ENCODE data around the gene CHP2.

Gene CHP2

DNA sequence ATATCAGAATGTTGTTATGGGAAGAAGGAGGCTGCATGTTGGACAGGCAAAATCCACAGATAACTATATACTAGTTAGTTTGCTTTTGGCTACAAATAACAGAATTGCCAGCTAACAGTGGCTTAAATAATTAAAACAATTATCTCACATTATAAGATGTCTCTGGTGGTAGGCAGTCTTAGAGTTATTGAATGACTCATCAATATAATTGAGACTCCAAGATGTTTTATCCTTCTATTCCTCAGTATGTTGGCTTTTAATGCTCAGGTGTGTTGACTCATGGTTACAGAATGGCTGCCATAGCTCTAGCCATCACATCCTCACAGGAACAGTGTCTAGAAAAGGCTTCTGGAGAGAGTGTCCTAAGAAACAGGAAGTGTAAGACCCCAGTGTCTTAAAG is 11.1 kb downstream of the CHP2 start:
- H3K4me1 Mint-ChIP-seq: no peaks in the 10 kb centered on the region
- peaks cover 14% of the 10 kb centered on the region for H3K27me3 Mint-ChIP-seq
- no peak for DNase-seq
- no peak overlapping the region for H3K4me3 Mint-ChIP-seq
- no peaks in the 10 kb centered on the region for H3K36me3 Mint-ChIP-seq
- H3K9me3 Mint-ChIP-seq: no peaks in the 10 kb centered on the region
- no peak overlapping the region for H3K27ac Mint-ChIP-seq
- CTCF ChIA-PET: no interaction called here

DNA sequence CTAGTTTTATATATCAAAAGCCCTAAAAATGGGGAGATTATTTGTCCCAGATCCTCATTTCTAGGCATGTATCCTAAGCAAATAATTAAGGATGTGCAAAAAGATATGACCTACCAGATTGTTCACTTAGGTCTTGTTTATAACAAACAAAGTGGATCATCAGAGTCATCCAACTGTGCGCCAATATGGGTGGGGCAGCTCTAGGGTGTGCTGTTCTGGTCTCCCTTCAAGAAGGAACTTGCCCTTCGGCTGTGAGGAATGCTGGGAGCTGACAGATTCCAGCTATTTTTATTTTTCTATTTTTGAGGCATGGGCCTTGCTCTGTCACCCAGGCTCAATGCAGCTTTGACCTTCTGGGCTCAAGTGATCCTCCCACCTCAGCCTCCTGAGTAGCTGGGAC is 13.8 kb downstream of the CHP2 start:
- Mint-ChIP-seq H3K36me3 (no peaks in the 10 kb centered on the region), H3K27ac (no peak overlapping the region), H3K27me3 (peaks cover 15% of the 10 kb centered on the region), H3K4me3 (no peak overlapping the region), H3K4me1 (no peaks in the 10 kb centered on the region), H3K9me3 (no peaks in the 10 kb centered on the region)
- no peak for DNase-seq
- CTCF ChIA-PET: no interaction called here

DNA sequence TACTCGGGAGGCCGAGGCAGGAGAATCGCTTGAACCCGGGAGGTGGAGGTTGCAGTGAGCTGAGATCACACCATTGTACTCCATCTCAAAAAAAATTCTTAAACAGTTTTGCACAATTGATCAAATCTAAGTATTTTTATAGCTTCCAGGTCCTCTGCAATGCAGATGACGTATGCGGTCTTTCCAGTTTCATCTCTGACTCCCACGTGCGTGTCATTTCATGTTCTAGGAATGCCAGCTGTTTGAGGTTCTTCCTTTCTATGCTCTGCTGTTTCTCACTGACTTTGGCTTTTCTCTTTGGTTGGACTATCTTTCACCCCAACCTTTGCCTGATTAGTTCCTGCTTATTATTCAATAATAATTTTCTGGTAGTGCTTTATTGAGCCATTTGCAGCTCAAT is 16.2 kb downstream of the CHP2 start:
- Mint-ChIP-seq H3K9me3 (no peaks in the 10 kb centered on the region), H3K27me3 (peaks cover 20% of the 10 kb centered on the region), H3K27ac (no peak overlapping the region), H3K4me3 (no peak overlapping the region), H3K4me1 (no peaks in the 10 kb centered on the region), H3K36me3 (no peaks in the 10 kb centered on the region)
- CTCF ChIA-PET: no interaction called here
- no peak for DNase-seq

DNA sequence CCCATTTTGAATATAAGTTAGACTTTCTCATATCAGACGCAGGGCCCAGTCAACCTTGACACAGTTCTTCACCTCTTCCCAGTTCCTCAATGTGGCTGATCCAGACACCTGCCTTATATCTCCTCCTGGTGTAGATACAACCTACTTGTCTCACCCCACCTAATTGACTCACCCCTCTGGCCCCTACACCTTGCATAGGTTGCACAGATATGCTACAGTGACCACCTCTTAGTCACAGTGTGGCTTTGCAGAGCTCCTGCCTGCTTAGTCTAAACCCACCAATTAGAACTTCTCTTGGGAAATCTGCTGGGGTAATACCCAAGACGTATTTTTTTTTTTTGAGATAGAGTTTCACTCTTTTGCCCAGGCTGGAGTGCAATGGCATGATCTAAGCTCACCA is 16.8 kb downstream of the CHP2 start:
- H3K4me3 Mint-ChIP-seq: no peak overlapping the region

DNA sequence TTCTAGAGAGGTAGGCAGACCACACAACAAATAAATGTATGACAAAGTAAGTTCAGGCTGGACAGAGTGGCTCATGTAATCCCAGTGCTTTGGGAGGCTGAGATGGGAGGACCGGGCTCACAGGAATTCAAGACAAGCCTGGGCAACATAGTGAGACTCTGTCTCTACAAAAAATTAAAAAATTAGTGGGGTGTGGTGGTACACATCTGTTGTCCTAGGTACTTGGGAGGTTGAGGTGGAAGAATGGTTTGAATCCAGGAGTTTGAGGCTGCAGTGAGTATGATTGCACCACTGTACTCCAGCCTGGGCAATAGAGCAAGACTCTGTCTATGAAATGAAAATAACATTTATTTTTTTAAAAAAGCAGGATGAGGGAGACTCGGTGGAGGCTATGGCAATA is 18.5 kb downstream of the CHP2 start:
- H3K27me3 Mint-ChIP-seq: peaks cover 24% of the 10 kb centered on the region
- no peaks in the 10 kb centered on the region for H3K4me1 Mint-ChIP-seq
- no peaks in the 10 kb centered on the region for H3K9me3 Mint-ChIP-seq
- CTCF ChIA-PET: interaction anchor here (1.1 kb wide), 1 partner anchor 30 kb away, joined by 3 read pairs; no protein-coding TSS in a partner anchor
- no peak overlapping the region for H3K27ac Mint-ChIP-seq
- H3K4me3 Mint-ChIP-seq: no peak overlapping the region
- no peak for DNase-seq
- no peaks in the 10 kb centered on the region for H3K36me3 Mint-ChIP-seq

More for the DNA sequence above, 16.8 kb downstream of the CHP2 start:
- no peak for DNase-seq
- CTCF ChIA-PET: no interaction called here
- Mint-ChIP-seq H3K27ac (no peak overlapping the region), H3K9me3 (no peaks in the 10 kb centered on the region), H3K4me1 (no peaks in the 10 kb centered on the region), H3K36me3 (no peaks in the 10 kb centered on the region), H3K27me3 (peaks cover 20% of the 10 kb centered on the region)

DNA sequence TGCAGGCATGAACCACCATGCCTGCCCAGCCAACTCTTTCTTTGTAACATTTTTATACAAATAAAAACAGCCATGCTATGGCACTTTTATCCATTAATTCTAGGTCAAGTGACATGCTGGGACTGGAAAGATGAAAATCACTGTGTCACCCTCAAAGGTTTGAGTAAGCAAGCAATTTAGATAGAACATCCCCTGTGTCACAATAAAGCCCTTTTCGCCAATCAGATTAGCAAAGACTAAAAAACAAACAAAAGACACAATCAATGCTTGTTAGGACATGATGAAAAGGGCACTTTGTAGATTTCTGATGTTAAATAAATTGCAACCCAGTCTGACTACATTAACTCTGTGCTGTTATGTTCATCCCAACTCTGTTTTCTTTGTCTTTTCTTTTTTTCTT is 26.4 kb downstream of the CHP2 start:
- DNase-seq: no peak
- H3K36me3 Mint-ChIP-seq: no peaks in the 10 kb centered on the region
- no peaks in the 10 kb centered on the region for H3K4me1 Mint-ChIP-seq
- no peak overlapping the region for H3K27ac Mint-ChIP-seq
- CTCF ChIA-PET: no interaction called here
- H3K4me3 Mint-ChIP-seq: no peak overlapping the region
- no peaks in the 10 kb centered on the region for H3K9me3 Mint-ChIP-seq
- H3K27me3 Mint-ChIP-seq: peaks cover 58% of the 10 kb centered on the region

DNA sequence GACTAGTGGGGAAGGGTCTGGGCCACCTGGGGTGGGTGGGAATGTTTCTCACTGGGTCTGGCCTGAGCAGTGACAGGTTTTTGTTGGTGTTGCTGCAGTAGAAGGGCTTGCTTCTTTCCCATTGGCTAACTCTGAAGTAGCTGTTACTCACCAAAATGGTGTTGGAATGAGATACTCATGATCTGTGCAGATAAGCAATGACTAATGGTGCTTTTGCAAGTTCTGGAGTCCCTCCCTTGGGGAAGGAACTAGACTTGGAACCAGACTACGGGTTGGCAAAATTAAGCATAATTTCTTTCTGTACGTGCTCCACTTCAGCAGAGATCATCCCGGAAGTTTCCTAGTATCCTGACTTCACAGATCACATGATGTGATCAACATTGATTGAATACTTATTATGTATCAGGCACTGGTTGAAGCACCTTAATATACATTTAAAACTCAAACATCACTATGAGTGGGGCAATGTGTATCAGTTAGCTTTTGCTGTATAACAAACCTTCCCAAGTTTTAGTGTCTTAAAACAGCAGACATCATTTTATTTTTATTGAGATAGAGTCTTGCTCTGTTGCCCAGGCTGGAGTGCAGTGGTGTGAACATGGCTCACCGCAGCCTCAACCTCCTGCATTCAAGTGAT is 30.1 kb downstream of the CHP2 start:
- H3K27ac Mint-ChIP-seq: no peak overlapping the region
- CTCF ChIA-PET: no interaction called here
- no peak overlapping the region for H3K4me3 Mint-ChIP-seq
- DNase-seq: no peak
- H3K4me1 Mint-ChIP-seq: no peaks in the 10 kb centered on the region
- peaks cover 52% of the 10 kb centered on the region for H3K27me3 Mint-ChIP-seq
- H3K36me3 Mint-ChIP-seq: no peaks in the 10 kb centered on the region
- H3K9me3 Mint-ChIP-seq: no peaks in the 10 kb centered on the region

DNA sequence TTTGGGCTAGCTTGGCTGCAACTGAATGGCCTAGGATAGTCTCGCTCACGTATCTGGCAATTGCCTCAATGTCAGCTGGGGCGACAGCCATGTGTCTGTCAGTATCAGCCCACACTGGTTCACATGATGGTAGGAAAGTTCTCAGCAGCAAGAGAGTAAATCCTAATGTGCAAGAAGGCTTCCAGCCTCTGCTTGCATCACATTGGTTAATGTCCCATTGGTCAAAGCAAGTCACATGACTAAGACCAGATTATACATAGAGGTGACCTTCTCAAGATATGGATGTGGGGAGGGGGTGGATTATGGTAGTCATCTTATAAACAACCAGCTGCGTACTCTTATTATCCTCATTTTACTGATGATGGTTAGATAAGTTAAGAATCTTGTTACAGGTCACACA is 31.0 kb downstream of the CHP2 start:
- CTCF ChIA-PET: no interaction called here

DNA sequence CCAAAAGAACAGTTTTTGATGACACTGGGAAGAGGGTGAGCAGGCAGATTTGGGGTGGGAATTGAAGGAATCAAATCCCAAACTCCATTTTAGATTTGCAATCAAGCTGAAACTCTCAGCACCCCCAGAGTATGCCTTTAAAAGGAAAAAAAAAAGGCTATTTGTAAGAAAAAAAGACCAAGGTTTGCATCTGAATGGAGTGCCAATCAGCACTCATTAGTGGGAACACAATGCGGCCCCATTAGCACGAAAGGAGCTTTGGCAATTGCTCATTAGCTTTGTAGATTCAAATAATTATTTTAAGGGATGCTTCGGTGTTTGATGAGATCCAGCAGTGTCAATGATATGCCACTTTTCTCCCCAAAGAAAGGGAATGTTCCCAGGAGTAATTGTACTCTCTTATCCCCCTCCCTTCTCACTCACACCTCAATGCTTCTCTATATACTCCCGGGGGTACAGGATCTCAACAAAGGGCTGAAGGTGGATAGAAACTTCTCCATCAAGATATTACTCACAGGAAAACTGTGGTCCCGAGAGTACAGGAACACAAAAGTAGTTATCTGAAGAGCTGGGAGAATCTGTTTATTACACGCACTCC is 32.2 kb downstream of the CHP2 start:
- CTCF ChIA-PET: no interaction called here
- Mint-ChIP-seq H3K27me3 (peaks cover 37% of the 10 kb centered on the region), H3K27ac (no peak overlapping the region), H3K9me3 (no peaks in the 10 kb centered on the region), H3K36me3 (no peaks in the 10 kb centered on the region), H3K4me1 (no peaks in the 10 kb centered on the region), H3K4me3 (no peak overlapping the region)
- no peak for DNase-seq

More for the DNA sequence above, 31.0 kb downstream of the CHP2 start:
- H3K27me3 Mint-ChIP-seq: peaks cover 50% of the 10 kb centered on the region
- H3K36me3 Mint-ChIP-seq: no peaks in the 10 kb centered on the region
- H3K4me3 Mint-ChIP-seq: no peak overlapping the region
- no peaks in the 10 kb centered on the region for H3K9me3 Mint-ChIP-seq
- H3K4me1 Mint-ChIP-seq: no peaks in the 10 kb centered on the region
- no peak overlapping the region for H3K27ac Mint-ChIP-seq
- DNase-seq: no peak

DNA sequence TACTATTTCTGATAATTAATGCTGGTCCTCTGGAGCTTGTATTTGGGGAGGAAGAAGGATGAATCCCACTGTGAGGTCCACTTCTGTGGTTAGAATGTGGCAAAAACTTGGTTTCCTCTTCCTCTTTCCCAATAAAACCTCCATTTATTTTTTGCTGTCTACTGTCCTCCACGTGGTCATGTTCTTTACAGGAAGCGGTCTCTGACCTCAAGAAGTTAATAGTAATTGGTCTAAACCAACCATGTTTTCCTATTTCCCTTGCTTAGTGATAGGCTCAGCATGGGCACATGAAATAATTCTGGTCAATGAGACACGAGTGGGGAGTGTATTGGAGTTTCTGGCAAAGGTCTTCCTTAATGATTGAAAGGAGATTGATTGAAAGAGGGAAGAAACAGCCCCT is 33.9 kb downstream of the CHP2 start:
- no peak overlapping the region for H3K27ac Mint-ChIP-seq
- H3K4me1 Mint-ChIP-seq: no peaks in the 10 kb centered on the region
- H3K36me3 Mint-ChIP-seq: no peaks in the 10 kb centered on the region
- CTCF ChIA-PET: interaction anchor here (1.4 kb wide), 1 partner anchor 222 kb away, joined by 6 read pairs; no protein-coding TSS in a partner anchor
- peaks cover 25% of the 10 kb centered on the region for H3K27me3 Mint-ChIP-seq
- DNase-seq: no peak
- no peaks in the 10 kb centered on the region for H3K9me3 Mint-ChIP-seq
- no peak overlapping the region for H3K4me3 Mint-ChIP-seq

DNA sequence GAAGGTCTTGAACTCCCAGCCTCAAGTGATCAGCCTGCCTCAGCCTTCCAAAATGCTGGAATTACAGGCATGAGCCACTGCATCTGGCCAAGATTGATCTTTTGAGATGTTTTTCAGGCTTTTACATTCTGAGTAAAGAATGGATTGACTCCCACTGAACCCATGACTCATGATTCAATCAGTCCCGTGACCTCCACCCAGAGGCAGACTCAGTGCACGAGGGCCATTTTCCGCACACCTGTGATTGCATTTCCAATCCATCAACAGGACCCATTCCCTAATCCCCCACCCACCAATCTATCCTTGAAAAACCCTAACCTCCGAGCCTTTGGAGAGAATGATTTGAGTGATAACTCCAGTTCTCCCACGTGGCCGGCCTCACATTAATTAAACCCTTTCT is 40.6 kb downstream of the CHP2 start:
- Mint-ChIP-seq H3K36me3 (no peaks in the 10 kb centered on the region), H3K4me1 (no peaks in the 10 kb centered on the region), H3K27me3 (peaks cover 8% of the 10 kb centered on the region), H3K9me3 (no peaks in the 10 kb centered on the region), H3K27ac (no peak overlapping the region), H3K4me3 (no peak overlapping the region)
- no peak for DNase-seq
- CTCF ChIA-PET: no interaction called here

DNA sequence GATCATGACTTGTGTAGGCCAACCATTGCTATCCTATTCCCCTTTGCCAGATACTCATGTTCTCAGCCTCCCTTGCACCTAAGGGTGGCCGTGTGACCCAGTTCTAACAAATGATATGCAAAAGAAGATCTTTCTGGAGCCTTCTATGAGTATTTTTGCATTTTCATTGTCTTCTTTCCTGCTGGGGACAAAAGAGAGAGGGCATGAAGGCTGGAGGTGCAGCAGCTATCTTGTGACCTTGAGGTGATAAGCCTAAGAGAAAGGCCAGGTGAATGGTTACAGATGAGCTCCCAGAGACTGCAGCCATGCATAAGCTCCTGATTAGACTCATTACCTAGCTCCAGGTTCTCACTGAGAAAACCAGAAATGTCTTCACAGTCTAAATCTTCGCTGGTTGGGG is 42.1 kb downstream of the CHP2 start:
- peaks cover 2% of the 10 kb centered on the region for H3K4me1 Mint-ChIP-seq
- peaks cover 12% of the 10 kb centered on the region for H3K27me3 Mint-ChIP-seq
- no peak overlapping the region for H3K4me3 Mint-ChIP-seq
- H3K9me3 Mint-ChIP-seq: no peaks in the 10 kb centered on the region
- H3K27ac Mint-ChIP-seq: no peak overlapping the region
- CTCF ChIA-PET: interaction anchor here (0.7 to 15.1 kb wide), 4 partner anchors 214 to 708 kb away, joined by 3 to 303 read pairs (median 4); no protein-coding TSS in a partner anchor
- DNase-seq: no peak
- H3K36me3 Mint-ChIP-seq: no peaks in the 10 kb centered on the region

DNA sequence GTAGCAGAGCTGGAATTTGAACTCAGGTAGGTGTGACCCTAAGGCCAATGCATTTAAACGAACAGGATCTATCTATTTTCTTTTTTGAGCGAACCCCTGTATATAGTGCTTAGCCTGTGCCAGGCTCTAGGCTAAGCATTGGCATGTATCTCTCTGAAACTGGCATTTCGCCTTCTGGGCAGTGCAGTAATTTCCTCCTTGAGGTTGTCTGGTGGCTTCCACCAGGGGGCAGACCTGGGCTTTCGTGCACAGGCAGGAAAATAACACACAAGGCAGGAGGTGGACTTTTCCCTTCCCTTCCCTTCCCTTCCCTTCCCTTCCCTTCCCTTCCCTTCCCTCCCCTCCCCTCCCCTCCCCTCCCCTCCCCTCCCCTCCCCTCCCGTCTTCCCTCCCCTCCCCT is 46.6 kb downstream of the CHP2 start:
- Mint-ChIP-seq H3K27ac (no peak overlapping the region), H3K9me3 (no peaks in the 10 kb centered on the region), H3K27me3 (peaks cover 7% of the 10 kb centered on the region), H3K4me3 (no peak overlapping the region), H3K36me3 (no peaks in the 10 kb centered on the region), H3K4me1 (peaks cover 14% of the 10 kb centered on the region)
- peak; percentile 84 for DNase-seq
- CTCF ChIA-PET: interaction anchor here (0.9 to 15.1 kb wide), 7 partner anchors 22 to 270 kb away, joined by 3 to 303 read pairs (median 4); no protein-coding TSS in a partner anchor

DNA sequence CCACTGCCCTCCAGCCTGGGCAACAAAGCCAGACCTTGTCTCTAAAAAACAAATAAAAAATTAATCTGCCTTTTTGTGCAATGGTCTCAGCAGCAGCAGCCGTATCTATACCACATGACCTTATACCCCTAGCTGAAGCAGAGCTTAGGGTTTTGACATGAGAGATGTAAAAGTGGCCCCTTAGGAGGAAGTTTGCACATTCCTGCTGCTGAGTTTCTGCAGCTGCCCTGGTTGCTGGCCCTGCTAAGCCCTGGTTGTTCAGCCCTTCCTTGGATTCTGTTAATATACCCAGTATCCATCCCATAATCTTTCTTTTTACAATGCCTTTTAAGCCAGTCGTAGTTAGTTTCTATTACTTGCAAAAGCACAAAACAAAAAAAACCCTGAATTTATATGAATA is 48.0 kb downstream of the CHP2 start:
- Mint-ChIP-seq H3K4me3 (no peak overlapping the region), H3K9me3 (no peaks in the 10 kb centered on the region), H3K4me1 (peaks cover 14% of the 10 kb centered on the region), H3K27ac (no peak overlapping the region), H3K27me3 (peaks cover 9% of the 10 kb centered on the region), H3K36me3 (no peaks in the 10 kb centered on the region)
- CTCF ChIA-PET: interaction anchor here (0.7 to 15.1 kb wide), 27 partner anchors 8 to 702 kb away, joined by 3 to 303 read pairs (median 4); no protein-coding TSS in a partner anchor
- DNase-seq: no peak

DNA sequence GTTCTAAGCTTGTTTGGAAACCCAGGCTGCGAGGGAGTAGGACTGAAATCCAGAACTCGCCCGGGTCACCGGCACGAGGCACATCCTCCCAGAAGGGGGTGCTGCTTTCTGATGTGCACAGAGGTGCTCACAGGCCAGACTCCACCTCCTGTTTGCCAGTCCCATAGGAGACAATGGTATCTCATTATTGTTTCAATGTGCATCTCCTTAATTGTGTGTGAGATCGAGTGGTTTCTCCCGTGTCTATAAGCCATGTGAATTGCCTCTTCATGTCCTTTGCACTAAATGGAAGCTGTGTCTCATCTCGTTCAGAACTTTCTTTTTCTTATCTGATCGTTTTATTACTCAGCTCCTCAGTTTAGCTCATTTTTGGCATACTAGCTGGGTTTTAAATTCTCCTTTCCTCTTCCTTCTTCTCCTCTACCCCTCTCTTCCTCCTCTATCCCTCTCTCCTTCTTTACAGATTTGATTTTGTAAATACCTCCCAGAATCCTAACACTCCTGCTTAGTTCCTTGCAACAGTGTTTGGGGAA is 48.8 kb downstream of the CHP2 start:
- Mint-ChIP-seq H3K4me1 (peaks cover 14% of the 10 kb centered on the region), H3K4me3 (no peak overlapping the region), H3K27ac (no peak overlapping the region), H3K36me3 (no peaks in the 10 kb centered on the region), H3K9me3 (no peaks in the 10 kb centered on the region), H3K27me3 (peaks cover 9% of the 10 kb centered on the region)
- peak; percentile 86 for DNase-seq
- CTCF ChIA-PET: interaction anchor here (0.6 to 15.1 kb wide), 36 partner anchors 17 to 701 kb away, joined by 3 to 303 read pairs (median 4); partner anchors contain the start of gene PRKCB

Measured in activated naive CD4-positive, alpha-beta T cell treated with anti-CD3 and anti-CD28 coated beads, Interleukin-2, amount 10 ng/mL, durations not matched to agents 7 days and 5 days (primary cell).